Measurements from ENCODE around the gene FTL.

FTL gene

GRCh38 chr19:49016067-49016839 lies 51.1 kb downstream of the FTL start:
- H3K4me3 Mint-ChIP-seq, result no peak overlapping the region
- H3K36me3 Mint-ChIP-seq, result peaks cover 4% of the 10 kb centered on the region
- H3K27ac Mint-ChIP-seq, result no peak overlapping the region
- H3K27me3 Mint-ChIP-seq, result no peaks in the 10 kb centered on the region
- H3K4me1 Mint-ChIP-seq, result peaks cover 11% of the 10 kb centered on the region
- no peaks in the 10 kb centered on the region for H3K9me3 Mint-ChIP-seq
